Neural progenitor cell (in vitro differentiated cells): ENCODE results near the gene KLK3.

Experiments
- CTCF ChIP-seq: fragments of 200-600 bp; sonication (generic); IDR thresholded peaks from 2 replicates; pipeline ENCODE4 v1.5.1; 2017; ENCODE audit warnings: antibody characterized with exemption, mild to moderate bottlenecking
- EZH2 ChIP-seq: fragments of 200-600 bp; sonication (generic); IDR thresholded peaks from 2 replicates; pipeline ENCODE4 v1.6.1; 2017; ENCODE audit warnings: antibody characterized with exemption, mild to moderate bottlenecking, moderate library complexity
- EZH2phosphoT487 ChIP-seq: fragments of 200-600 bp; sonication (generic); IDR thresholded peaks from 2 replicates; pipeline ENCODE4 v1.6.1; 2017; ENCODE audit warnings: antibody characterized with exemption

DNA sequence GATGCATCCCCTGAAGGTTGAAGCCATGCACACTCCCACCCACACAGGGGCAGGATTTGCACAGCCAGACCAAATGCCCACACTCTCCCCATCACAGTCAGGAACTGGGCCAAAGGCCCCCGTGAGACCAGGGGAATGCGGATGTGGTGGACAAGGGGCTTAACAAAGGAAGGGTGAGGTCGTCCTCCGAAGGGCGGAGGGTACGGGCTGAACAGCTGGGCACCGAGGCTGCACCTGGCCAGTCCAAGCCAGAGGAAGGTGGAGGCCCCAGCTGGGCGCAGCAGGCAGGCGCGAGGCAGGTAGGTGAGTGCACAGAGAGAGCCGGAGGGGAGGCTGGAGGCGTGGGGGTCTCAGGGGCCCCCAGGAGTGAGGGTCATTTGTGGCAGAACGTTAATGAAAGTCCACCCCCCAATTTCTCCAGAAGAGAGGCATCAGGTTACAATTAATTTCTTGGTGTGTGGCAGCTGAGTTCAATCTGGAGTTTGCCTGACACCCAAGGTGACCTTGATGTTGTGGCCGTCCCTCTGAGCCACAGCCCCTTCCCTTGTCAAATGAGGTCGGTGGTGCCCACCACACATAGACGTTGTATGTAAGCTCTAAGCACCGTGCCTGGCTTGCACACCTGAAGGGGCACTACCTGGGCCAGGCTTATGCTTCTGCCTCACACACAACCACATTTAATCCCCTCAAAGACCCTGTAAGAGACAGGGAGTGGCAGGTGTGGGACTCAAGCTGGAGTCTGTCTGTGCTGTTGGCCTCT lies 24.3 kb upstream of the KLK3 start:
- TF ChIP-seq CTCF (no peak), EZH2 (no peak), EZH2phosphoT487 (no peak)
